OCI-LY7 (cell line): ENCODE measurements around the gene TRIP10. TPM values are rescaled to one million over a fixed set of nuclear protein-coding genes. Genes with fewer than 3 reads are reported as not detected.

Experiments
- BruUV-seq: library from RNA; stranded (reverse); fragments of 400-500 nt; replicated peaks from 2 replicates; lab custom pipeline; 2021; lab: Mats Ljungman, UMichigan
- CTCF ChIA-PET: fragments of 300-600 bp; sonication (Branson Sonifier 250); formaldehyde crosslinking; loops from one replicate; lab custom pipeline; 2022; ENCODE audit warnings: antibody characterized with exemption; ENCODE audit not compliant: unreplicated experiment; lab: Charles Lee
- POLR2A ChIA-PET: fragments of 300-600 bp; sonication (Branson Sonifier 250); formaldehyde crosslinking; loops from one replicate; lab custom pipeline; 2022; ENCODE audit warnings: antibody characterized with exemption; lab: Charles Lee
- DNase-seq: peaks from one replicate; pipeline ENCODE4 v3.0.0-alpha.2; 2015; ENCODE audit warnings: low spot score
- H2AFZ ChIP-seq: fragments of 200-600 bp; sonication (generic), shearing (Covaris generic); 2 replicates; pipeline ENCODE4 v1.6.1; 2014; ENCODE audit warnings: mild to moderate bottlenecking, antibody characterized with exemption, low read length, moderate library complexity
- H3K27ac ChIP-seq: fragments of 200-600 bp; sonication (generic); 2 replicates; pipeline ENCODE4 v1.5.1; 2014; ENCODE audit warnings: mixed run types, low read depth, mild to moderate bottlenecking, moderate library complexity, low read length, inconsistent platforms; ENCODE audit not compliant: poor library complexity, severe bottlenecking
- H3K36me3 ChIP-seq: fragments of 200-600 bp; sonication (generic); 2 replicates; pipeline ENCODE4 v1.6.1; 2014; ENCODE audit warnings: mild to moderate bottlenecking, antibody characterized with exemption, low read length, moderate library complexity, mixed read lengths; ENCODE audit not compliant: insufficient read depth
- H3K4me1 ChIP-seq: fragments of 200-600 bp; sonication (generic); 2 replicates; pipeline ENCODE4 v1.5.1; 2014; ENCODE audit warnings: mild to moderate bottlenecking, low read length; ENCODE audit not compliant: insufficient read depth, poor library complexity, severe bottlenecking
- H3K4me2 ChIP-seq: fragments of 200-600 bp; sonication (generic); 2 replicates; pipeline ENCODE4 v1.6.1; 2014; ENCODE audit warnings: mild to moderate bottlenecking, low read length
- H3K4me3 ChIP-seq: fragments of 200-600 bp; sonication (generic); 2 replicates; pipeline ENCODE4 v1.5.1; 2014; ENCODE audit warnings: mild to moderate bottlenecking, low read depth, low read length; ENCODE audit not compliant: poor library complexity, severe bottlenecking
- H3K79me2 ChIP-seq: fragments of 200-600 bp; sonication (generic); 2 replicates; pipeline ENCODE4 v1.6.1; 2016; ENCODE audit warnings: low read depth, mild to moderate bottlenecking, low read length, moderate library complexity, mixed read lengths; ENCODE audit not compliant: insufficient read depth
- H3K9me2 ChIP-seq: fragments of 200-600 bp; sonication (generic); 2 replicates; pipeline ENCODE4 v1.6.1; 2016; ENCODE audit warnings: mild to moderate bottlenecking, low read length, mixed read lengths; ENCODE audit not compliant: insufficient read depth
- H3K9me3 ChIP-seq: fragments of 200-600 bp; sonication (generic); 2 replicates; pipeline ENCODE4 v1.6.1; 2014; ENCODE audit warnings: mild to moderate bottlenecking, mixed run types, low read length, mixed read lengths
- H4K20me1 ChIP-seq: fragments of 200-600 bp; sonication (generic); 2 replicates; pipeline ENCODE4 v1.6.1; 2014; ENCODE audit warnings: mild to moderate bottlenecking, antibody characterized with exemption, low read length, moderate library complexity, mixed read lengths; ENCODE audit not compliant: insufficient read depth
- CTCF ChIP-seq: fragments of 200-600 bp; sonication (generic); conservative IDR thresholded peaks from 2 replicates; pipeline ENCODE4 v1.5.1; 2014; ENCODE audit warnings: mild to moderate bottlenecking, antibody characterized with exemption, low read length, moderate library complexity, mixed read lengths
- EZH2phosphoT487 ChIP-seq: fragments of 200-600 bp; sonication (generic); IDR thresholded peaks from 2 replicates; pipeline ENCODE4 v1.6.1; 2018; ENCODE audit warnings: low read depth, borderline replicate concordance, mild to moderate bottlenecking, mixed run types, antibody characterized with exemption, low read length, moderate library complexity, mixed read lengths
- intact Hi-C: fragments of 100-400 bp; cut with micrococcal nuclease; formaldehyde crosslinking; loops from one replicate; pipeline ENCODE4 v1.10.0; 2022; ENCODE audit not compliant: unreplicated experiment
- total RNA-seq, 2 experiments: library from RNA; depleted of rRNA in 1 of 2; stranded (reverse); fragments of >200 nt in 1 of 2; shearing (Covaris generic) in 1 of 2; gene quantifications; 2 replicates each; pipeline ENCODE4 v1.2.3, GENCODE V29; 2014 to 2022

TRIP10 gene
- total RNA-seq, 2 experiments from 2014 or later: 16.1 to 19.9 TPM

- no peak overlapping the region for H3K27ac ChIP-seq
- H3K9me2 ChIP-seq: no peaks in the 10 kb centered on the region
- DNase-seq: no peak
- no peaks in the 10 kb centered on the region for H3K4me1 ChIP-seq
- no peaks in the 10 kb centered on the region for H3K79me2 ChIP-seq
- ChIA-PET POLR2A (no interaction called here), CTCF (no interaction called here)
- H3K4me2 ChIP-seq: no peak overlapping the region
- no TSS peak for BruUV-seq
- H3K4me3 ChIP-seq: no peak overlapping the region
- H4K20me1 ChIP-seq: no peaks in the 10 kb centered on the region
- intact Hi-C loops: no loop called here
- H3K36me3 ChIP-seq: no peaks in the 10 kb centered on the region
- H2AFZ ChIP-seq: no peak overlapping the region
- no peaks in the 10 kb centered on the region; the same call in 1 of the 2 replicates for H3K9me3 ChIP-seq
- no peak for TF ChIP-seq CTCF
- TF ChIP-seq EZH2phosphoT487: no peak
Observed at GRCh38 chr19:6691342-6691741, 48.1 kb upstream of the TRIP10 start.

- Histone ChIP-seq H2AFZ (no peak overlapping the region), H3K9me2 (no peaks in the 10 kb centered on the region), H3K4me2 (no peak overlapping the region), H3K36me3 (no peaks in the 10 kb centered on the region), H3K9me3 (no peaks in the 10 kb centered on the region; the same call in 1 of the 2 replicates), H3K27ac (no peak overlapping the region), H4K20me1 (no peaks in the 10 kb centered on the region), H3K4me3 (no peak overlapping the region), H3K4me1 (no peaks in the 10 kb centered on the region), H3K79me2 (no peaks in the 10 kb centered on the region)
- POLR2A ChIA-PET: no interaction called here
- no TSS peak for BruUV-seq
- TF ChIP-seq EZH2phosphoT487: no peak
- no peak for TF ChIP-seq CTCF
- no peak for DNase-seq
- intact Hi-C loops: no loop called here
- CTCF ChIA-PET: no interaction called here
Observed at GRCh38 chr19:6692027-6692426, 47.5 kb upstream of the TRIP10 start.

GRCh38 chr19:6693056-6693471, 46.4 kb upstream of the TRIP10 start:
- POLR2A ChIA-PET: no interaction called here
- CTCF ChIA-PET: no interaction called here
- no TSS peak for BruUV-seq

More at GRCh38 chr19:6693056-6693471, 46.4 kb upstream of the TRIP10 start:
- no peak for TF ChIP-seq CTCF
- no peak for TF ChIP-seq EZH2phosphoT487
- intact Hi-C loops: no loop called here
- Histone ChIP-seq H3K4me1 (no peaks in the 10 kb centered on the region), H3K27ac (no peak overlapping the region), H3K36me3 (no peaks in the 10 kb centered on the region), H3K4me2 (no peak overlapping the region), H3K9me3 (no peaks in the 10 kb centered on the region; the same call in 1 of the 2 replicates), H2AFZ (no peak overlapping the region), H3K79me2 (no peaks in the 10 kb centered on the region), H3K9me2 (no peaks in the 10 kb centered on the region), H3K4me3 (no peak overlapping the region), H4K20me1 (no peaks in the 10 kb centered on the region)
- no peak for DNase-seq
